Measurements from ENCODE around the gene NAA10.
A peak's percentile ranks its signal among the peaks of the same experiment; 100 is the strongest.

NAA10 gene

DNA sequence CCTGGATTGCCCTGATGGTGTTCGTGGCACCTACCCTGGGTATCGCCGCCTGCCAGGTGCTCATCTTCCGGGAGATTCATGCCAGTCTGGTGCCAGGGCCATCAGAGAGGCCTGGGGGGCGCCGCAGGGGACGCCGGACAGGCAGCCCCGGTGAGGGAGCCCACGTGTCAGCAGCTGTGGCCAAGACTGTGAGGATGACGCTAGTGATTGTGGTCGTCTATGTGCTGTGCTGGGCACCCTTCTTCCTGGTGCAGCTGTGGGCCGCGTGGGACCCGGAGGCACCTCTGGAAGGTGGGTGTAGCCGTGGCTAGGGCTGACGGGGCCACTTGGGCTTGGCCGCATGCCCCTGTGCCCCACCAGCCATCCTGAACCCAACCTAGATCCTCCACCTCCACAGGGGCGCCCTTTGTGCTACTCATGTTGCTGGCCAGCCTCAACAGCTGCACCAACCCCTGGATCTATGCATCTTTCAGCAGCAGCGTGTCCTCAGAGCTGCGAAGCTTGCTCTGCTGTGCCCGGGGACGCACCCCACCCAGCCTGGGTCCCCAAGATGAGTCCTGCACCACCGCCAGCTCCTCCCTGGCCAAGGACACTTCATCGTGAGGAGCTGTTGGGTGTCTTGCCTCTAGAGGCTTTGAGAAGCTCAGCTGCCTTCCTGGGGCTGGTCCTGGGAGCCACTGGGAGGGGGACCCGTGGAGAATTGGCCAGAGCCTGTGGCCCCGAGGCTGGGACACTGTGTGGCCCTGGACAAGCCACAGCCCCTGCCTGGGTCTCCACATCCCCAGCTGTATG is 28.5 kb downstream of the NAA10 start:
- no peak for DNase-seq

DNA sequence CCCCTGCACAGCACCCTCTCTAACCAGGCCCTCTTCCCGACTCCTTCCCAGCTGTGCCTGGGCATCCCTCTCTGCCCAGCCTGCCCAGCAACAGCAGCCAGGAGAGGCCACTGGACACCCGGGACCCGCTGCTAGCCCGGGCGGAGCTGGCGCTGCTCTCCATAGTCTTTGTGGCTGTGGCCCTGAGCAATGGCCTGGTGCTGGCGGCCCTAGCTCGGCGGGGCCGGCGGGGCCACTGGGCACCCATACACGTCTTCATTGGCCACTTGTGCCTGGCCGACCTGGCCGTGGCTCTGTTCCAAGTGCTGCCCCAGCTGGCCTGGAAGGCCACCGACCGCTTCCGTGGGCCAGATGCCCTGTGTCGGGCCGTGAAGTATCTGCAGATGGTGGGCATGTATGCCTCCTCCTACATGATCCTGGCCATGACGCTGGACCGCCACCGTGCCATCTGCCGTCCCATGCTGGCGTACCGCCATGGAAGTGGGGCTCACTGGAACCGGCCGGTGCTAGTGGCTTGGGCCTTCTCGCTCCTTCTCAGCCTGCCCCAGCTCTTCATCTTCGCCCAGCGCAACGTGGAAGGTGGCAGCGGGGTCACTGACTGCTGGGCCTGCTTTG is 29.2 kb downstream of the NAA10 start:
- DNase-seq, result no peak

- DNase-seq, result no peak
These were observed 30.6 kb downstream of the NAA10 start, which contains the start of gene AVPR2 for GRCh38 chrX:153903991-153904957. AVPR2 (plus strand) TSS chrX:153904673; CDS start chrX:153905146, 473 bp downstream.

GRCh38 chrX:153903238-153903980 is 31.4 kb downstream of the NAA10 start:
- DNase-seq, result no peak

GRCh38 chrX:153902385-153902784 is 32.5 kb downstream of the NAA10 start:
- no peak for DNase-seq

DNA sequence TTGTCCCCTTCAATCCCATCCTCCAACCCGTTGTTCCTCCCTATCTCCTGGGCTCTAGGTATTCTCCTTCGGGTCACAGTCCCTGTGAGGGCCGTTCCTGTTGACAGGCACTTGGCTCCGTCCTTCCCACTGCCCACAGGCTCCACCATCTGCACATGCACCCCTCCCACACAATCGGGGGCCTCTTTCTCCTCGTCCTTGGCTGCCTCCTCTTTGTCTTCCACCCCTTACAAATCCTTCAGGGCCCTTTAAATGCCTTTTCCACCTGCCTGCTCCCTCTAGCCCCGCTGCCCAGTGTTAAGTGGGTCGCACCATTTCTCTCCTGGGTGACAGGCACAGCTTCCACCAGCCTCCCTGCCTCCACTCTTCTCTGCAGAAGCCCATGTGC is 33.1 kb downstream of the NAA10 start:
- DNase-seq, result no peak

DNA sequence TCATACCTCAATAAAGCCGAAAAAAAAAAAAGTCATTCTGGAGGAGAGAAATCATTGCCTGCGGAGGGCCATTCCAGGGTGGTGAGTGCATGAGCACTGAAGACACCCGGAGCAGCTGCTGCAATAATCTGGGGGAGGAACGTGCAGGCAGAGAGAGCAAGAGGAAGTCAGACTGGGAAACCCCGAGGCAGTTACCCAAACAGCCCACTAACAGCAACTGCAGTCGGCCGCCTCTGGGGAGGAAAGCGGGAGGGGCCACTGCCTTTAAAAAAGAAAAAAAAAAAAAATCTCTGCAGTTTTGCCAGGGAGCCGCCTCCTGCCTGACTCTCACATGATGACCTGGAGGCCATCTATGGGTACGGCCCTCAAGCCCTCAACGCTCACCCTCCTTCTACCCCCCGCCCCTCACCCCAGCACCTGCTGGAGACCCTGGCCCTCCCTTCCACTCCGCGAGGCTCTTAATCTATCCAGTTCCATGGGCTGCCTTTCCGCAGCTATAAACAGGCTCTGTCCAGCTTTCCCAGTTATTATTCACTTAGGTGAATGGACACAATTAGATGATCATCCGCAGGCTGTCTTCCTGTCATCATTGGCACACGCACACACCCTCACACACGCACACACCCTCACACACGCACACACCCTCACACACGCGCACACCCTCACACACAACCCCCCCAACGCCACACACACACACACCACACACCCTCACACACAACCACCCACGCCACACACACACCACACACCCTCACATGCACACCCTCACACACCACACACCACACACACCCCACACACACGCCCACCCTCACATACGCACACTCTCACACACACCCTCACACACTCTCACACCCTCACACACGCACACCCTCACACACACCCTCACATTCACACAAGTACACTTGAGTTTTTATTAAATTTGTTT is 33.7 kb downstream of the NAA10 start:
- peak; percentile 75 for DNase-seq

- no peak for DNase-seq
These were observed 36.9 kb downstream of the NAA10 start for GRCh38 chrX:153897899-153898298.

DNA sequence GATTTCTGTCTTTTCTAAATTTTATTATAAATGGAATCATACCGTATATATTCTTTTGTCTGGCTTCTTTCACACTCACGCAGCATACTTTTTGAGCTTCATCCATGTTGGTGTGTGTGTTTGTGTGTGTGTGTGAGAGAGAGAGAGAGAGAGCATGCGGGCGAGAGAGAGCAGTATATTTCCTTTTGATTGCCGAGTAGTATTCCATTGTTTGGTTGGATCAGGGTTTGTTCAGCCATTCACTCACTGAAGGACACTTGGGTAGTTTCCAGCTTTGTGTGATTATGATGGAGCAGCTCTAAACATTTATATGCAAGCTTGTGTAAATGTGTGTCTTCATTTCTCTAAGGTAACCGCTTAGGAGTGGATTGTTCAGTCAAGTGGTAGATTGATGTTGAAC is 45.7 kb downstream of the NAA10 start:
- no peak for DNase-seq

- DNase-seq, result no peak
These were observed 46.5 kb downstream of the NAA10 start for GRCh38 chrX:153888344-153888743.

DNA sequence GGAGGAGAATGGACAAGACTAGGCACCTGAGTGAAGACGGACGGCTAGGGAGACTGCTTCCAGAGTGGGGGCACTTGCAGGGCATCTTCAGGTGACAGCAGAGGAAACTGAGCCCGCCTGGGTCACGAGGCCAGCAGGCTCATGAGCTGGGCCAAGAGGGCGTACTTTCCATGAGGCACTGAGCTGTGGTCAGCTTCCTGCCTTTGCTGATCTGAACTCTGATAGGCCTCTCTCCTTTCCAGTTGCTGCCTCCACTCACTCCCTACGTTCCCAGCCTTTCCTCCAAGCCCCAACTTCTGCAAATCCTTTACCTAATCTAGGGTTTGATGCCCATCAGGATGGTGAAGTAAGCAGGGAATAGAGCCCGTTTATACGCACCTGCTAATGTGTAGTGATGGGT is 47.5 kb downstream of the NAA10 start:
- no peak for DNase-seq

DNA sequence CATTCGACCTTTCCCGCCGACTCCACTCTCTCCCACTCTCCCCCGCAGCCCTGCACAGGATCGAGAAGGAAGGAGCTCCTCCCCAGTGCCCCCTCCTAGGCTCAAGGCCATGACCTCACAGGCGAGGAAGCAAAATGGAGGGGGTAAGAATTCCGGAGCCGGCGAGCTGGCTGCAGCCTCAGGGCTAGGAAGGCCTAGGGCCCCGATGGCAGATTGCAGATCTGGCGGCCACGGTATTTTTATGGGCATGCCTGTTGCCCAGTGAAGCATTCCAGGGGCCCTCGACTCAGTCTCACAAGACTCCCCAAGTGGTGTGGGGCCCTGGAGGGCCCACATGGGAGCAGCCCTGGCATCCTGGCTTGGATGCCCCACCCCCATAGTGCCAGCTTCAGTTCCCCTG is 47.9 kb downstream of the NAA10 start:
- no peak for DNase-seq

DNA sequence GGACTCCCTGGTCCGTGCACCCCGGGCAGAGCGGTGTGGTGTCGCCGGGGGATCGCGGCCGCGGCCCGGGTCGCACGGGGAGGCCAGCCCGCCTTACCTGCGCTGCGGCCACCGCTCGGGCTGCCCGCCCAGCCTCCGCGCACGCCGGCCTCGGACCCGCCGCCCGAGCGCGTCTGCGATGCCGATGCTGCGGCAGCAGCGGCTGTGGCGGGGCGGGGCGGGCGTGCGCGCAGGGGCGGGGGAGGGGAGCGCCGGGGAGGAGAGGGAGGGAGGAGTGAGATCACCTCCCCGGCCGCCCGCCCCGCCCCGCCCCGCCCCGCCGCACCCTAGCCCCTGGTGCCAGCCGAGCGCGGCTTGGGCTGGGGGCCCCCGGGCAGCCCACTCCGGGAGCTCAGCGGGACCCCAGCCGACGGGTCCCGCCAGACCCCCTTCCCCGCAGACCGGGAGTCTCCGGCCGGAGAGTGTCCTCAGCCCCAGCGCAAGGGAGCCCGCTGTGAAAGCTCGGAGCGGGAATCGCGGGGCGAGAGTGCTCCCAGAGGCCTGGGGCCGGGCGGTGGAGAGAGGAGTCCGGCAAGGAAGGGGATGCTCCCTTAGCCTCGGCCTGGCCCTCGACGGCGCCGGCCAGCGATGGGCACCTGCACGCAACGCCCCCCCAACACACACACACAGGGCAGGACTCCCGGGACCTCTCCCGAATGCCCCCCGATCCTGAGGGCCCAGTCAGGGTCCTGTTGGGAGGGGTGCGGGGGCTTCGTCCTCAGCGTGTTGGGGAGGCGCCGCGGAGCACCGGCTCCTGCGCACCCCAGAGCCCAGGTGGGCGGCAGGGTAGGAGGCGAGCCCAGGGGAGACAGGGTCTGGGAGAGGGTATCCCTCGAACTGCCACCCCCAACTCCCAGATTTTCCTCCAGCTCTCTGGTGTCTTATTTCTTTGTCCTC is 48.6 kb downstream of the NAA10 start, which contains the start of gene L1CAM:
Gene L1CAM (minus strand): TSS at position 206 of the 936 bp plus-strand sequence. CDS start 10,337 bp downstream, outside the sequence.
- DNase-seq, result no peak

- DNase-seq, result no peak
These were observed 49.5 kb downstream of the NAA10 start for GRCh38 chrX:153885208-153885787.

DNA sequence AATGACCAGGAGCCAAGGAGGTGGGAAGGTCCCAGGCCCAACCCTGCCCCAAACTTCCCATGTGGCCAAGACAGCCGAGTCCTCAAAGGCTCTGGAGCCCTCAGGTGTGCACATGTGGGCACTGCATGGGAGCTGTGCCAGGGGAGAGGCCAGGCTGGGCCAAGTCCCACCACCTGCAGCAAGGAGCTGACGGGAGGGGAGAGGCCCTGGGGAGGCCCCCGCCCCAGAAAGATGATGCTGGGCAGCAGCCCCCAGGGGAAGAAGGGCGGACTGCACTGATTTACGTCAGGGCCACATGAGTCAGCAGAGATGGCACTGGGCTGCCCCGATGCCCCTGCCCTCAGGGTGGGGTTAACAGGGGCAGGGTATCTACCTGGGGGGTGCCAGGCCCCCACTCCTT is 50.2 kb downstream of the NAA10 start:
- no peak for DNase-seq

- no peak for DNase-seq
These were observed 50.7 kb downstream of the NAA10 start for GRCh38 chrX:153884136-153884535.

GRCh38 chrX:153883163-153883843 is 51.5 kb downstream of the NAA10 start:
- no peak for DNase-seq

DNA sequence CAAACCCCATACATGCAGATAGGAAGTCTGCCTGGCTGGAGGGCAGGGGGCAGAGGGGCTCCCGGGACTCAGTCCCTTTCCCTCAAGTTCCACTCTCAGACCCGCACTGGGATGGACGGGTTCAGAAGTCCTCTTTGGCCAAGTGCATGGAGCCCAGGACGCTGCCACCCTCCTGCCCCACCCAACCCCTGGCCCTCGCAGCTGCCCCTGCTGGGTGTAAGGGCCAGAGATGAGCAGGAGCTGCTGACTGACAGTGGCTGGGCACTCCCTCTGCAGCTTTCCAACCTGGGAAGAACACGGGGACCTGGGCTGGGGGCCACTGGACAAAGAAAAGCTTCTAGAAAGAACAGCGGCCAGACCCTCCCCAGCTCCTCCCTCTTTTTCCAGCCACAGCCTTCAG is 52.3 kb downstream of the NAA10 start:
- no peak for DNase-seq

GRCh38 chrX:153882086-153882498 is 52.7 kb downstream of the NAA10 start:
- DNase-seq, result no peak
